ENCODE results near the gene PIGK.

Gene PIGK

DNA sequence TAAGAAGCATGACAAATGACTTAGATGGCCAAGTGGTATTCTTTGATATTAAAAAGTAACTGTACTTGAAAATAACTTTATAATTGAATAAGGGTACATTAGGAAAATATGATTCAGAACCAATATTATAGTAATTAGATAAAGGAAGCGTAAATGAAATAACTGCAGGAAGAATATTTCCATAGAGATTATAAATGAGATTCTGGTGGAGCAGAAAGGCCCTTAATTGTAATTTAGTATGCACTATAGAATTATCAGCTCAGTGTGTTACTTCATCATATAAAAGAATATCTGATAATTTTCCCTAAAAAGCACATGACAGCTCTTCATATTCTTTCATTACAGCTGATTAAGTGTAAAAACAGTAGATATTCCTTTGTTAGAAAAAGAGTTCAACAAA, 171.7 kb downstream of the PIGK start:
- TF ChIP-seq, protein P1, sequence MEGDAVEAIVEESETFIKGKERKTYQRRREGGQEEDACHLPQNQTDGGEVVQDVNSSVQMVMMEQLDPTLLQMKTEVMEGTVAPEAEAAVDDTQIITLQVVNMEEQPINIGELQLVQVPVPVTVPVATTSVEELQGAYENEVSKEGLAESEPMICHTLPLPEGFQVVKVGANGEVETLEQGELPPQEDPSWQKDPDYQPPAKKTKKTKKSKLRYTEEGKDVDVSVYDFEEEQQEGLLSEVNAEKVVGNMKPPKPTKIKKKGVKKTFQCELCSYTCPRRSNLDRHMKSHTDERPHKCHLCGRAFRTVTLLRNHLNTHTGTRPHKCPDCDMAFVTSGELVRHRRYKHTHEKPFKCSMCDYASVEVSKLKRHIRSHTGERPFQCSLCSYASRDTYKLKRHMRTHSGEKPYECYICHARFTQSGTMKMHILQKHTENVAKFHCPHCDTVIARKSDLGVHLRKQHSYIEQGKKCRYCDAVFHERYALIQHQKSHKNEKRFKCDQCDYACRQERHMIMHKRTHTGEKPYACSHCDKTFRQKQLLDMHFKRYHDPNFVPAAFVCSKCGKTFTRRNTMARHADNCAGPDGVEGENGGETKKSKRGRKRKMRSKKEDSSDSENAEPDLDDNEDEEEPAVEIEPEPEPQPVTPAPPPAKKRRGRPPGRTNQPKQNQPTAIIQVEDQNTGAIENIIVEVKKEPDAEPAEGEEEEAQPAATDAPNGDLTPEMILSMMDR (IDR thresholded peaks at IDR 0.05; ENCODE audit: low read depth, low read length), result no peak
- DNase-seq (ENCODE audit: low read depth, low spot score), result no peak
- in situ Hi-C loops (cut with HindIII; ENCODE audit: low sequenced_read_pairs), result no loop called here
- H3K4me3 ChIP-seq (ENCODE audit: low read depth, low read length), result no peak overlapping the region

DNA sequence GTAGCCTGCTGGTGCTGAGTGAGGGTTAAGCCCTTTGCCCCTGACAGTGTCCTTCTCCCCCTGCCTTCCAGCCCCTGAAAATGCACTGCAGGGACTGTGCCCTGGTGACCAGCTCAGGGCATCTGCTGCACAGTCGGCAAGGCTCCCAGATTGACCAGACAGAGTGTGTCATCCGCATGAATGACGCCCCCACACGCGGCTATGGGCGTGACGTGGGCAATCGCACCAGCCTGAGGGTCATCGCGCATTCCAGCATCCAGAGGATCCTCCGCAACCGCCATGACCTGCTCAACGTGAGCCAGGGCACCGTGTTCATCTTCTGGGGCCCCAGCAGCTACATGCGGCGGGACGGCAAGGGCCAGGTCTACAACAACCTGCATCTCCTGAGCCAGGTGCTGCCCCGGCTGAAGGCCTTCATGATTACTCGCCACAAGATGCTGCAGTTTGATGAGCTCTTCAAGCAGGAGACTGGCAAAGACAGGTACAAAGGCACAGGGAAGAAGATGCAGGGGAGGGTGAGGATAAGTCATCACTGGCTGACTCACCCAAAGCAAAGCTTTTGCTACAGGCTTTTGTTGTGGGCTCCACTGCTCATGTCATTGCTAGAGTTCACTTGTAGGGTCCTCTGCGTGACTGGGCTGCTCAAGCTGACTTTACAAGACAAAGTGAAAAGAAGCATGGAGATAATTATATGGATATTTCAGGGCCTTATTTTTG, 174.9 kb downstream of the PIGK start:
- H3K4me3 ChIP-seq (ENCODE audit: low read depth, low read length), result no peak overlapping the region
- no peak for DNase-seq (ENCODE audit: low read depth, low spot score)
- in situ Hi-C loops (cut with HindIII; ENCODE audit: low sequenced_read_pairs), result no loop called here
- TF ChIP-seq, protein P1 (IDR thresholded peaks at IDR 0.05; ENCODE audit: low read depth, low read length), result no peak

DNA sequence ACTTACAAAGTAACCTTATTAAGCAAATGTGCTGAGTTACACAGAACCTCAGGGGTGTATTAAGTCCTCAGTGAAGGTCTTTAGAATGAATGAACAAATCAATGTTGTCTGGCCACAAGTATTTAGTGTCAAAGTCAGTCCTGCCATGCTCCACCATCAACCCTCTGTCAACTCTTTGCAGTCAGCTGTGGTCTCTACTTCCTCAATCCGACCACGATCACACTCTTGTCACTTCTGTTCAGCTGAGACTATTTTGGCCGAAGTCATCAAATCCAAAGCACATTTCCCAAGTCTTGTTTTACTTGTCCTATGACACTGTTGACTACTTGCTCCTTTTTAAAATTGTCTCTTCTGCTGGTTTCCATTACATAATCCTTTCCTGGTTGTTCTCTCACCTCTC, 178.4 kb downstream of the PIGK start:
- H3K4me3 ChIP-seq (ENCODE audit: low read depth, low read length), result no peak overlapping the region
- in situ Hi-C loops (cut with HindIII; ENCODE audit: low sequenced_read_pairs), result no loop called here
- TF ChIP-seq, protein P1 (IDR thresholded peaks at IDR 0.05; ENCODE audit: low read depth, low read length), result no peak
- no peak for DNase-seq (ENCODE audit: low read depth, low spot score)

DNA sequence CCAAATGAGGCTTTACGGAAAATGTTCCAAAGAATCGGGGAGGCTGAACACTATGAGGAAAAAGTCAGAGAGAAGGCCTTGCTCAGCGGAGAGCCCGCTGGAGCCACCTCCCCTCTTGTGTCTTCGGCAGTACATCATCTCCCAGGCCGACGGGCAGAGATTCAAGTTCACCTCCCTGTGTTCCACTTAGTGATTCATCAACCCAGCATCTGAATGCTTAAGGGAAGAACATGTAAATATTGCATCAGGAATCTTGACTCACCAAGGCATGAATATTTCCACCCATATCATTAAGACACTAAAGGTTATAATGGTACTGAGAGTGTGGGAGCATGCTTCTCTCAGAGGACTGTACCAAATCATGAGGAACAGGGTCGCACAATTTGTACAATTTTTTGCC, 179.5 kb downstream of the PIGK start:
- DNase-seq (ENCODE audit: low read depth, low spot score), result peak; percentile 97
- in situ Hi-C loops (cut with HindIII; ENCODE audit: low sequenced_read_pairs), result no loop called here
- no peak overlapping the region for H3K4me3 ChIP-seq (ENCODE audit: low read depth, low read length)
- TF ChIP-seq, protein P1 (IDR thresholded peaks at IDR 0.05; ENCODE audit: low read depth, low read length), result no peak

DNA sequence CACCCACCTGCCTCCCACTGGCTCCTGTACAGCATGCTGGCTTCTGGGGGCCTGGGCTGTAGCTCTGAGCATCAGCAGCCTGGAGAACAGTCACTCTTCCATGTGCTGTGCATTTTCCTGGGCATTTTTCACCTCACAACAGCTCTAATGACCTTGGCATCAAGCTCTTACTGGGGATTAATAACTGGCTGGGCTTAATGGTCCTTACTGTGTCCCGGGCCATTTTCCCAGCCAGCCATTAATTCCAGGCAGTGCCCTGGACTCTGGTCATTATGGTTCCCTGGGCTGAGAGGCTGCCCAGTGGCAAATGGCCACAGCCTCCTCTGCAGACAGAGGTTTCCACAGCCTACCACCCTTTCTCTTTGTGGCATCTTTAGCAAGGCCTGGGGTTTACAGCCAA, 180.1 kb downstream of the PIGK start:
- H3K4me3 ChIP-seq (ENCODE audit: low read depth, low read length), result no peak overlapping the region
- DNase-seq (ENCODE audit: low read depth, low spot score), result no peak
- in situ Hi-C loops (cut with HindIII; ENCODE audit: low sequenced_read_pairs), result no loop called here
- TF ChIP-seq, protein P1 (IDR thresholded peaks at IDR 0.05; ENCODE audit: low read depth, low read length), result no peak

Measured in astrocyte of the spinal cord (primary cell).